Measurements from ENCODE around the gene CLEC1B. TPM values are rescaled to one million over a fixed set of nuclear protein-coding genes. Genes with fewer than 3 reads are reported as not detected.
"Not testable (repeated sequence)": the region's sequence is repeated elsewhere in the genome, so short reads cannot be mapped to it uniquely, and the experiment has no call there.

Gene CLEC1B
- total RNA-seq, 1 experiment from 2014 or later: not detected

GRCh38 chr12:9977916-9978315 is 21.0 kb downstream of the CLEC1B start:
- intact Hi-C loops (cut with micrococcal nuclease): no loop called here
- BruUV-seq (replicated peaks): no TSS peak
- no peak for TF ChIP-seq CTCF (IDR thresholded peaks at IDR 0.05; ENCODE audit: unreplicated experiment)
- Mint-ChIP-seq H3K4me3 (ENCODE audit: unreplicated experiment) (no peak overlapping the region), H3K27ac (ENCODE audit: low read depth, unreplicated experiment) (no peak overlapping the region), H3K27me3 (ENCODE audit: insufficient read depth, unreplicated experiment) (no peaks in the 10 kb centered on the region), H3K9me3 (ENCODE audit: unreplicated experiment) (peaks cover 7% of the 10 kb centered on the region), H3K36me3 (ENCODE audit: insufficient read depth, unreplicated experiment) (no peaks in the 10 kb centered on the region), H3K4me1 (ENCODE audit: insufficient read depth, unreplicated experiment) (no peaks in the 10 kb centered on the region)
- DNase-seq (ENCODE audit: unreplicated experiment): no peak
- CTCF ChIA-PET: interaction anchor here (0.6 to 1.2 kb wide), 5 partner anchors 31 to 1472 kb away, joined by 3 to 5 read pairs (median 3); no protein-coding TSS in a partner anchor
- POLR2A ChIA-PET: interaction anchor here (0.5 kb wide), 1 partner anchor 23 kb away, joined by 3 read pairs; no protein-coding TSS in a partner anchor

- H3K4me3 Mint-ChIP-seq (ENCODE audit: unreplicated experiment); H3K9me3 Mint-ChIP-seq (ENCODE audit: unreplicated experiment); H3K4me1 Mint-ChIP-seq (ENCODE audit: insufficient read depth, unreplicated experiment); DNase-seq (ENCODE audit: unreplicated experiment); H3K27me3 Mint-ChIP-seq (ENCODE audit: insufficient read depth, unreplicated experiment); BruUV-seq (replicated peaks); intact Hi-C loops (cut with micrococcal nuclease); POLR2A ChIA-PET; H3K27ac Mint-ChIP-seq (ENCODE audit: low read depth, unreplicated experiment); CTCF ChIA-PET; H3K36me3 Mint-ChIP-seq (ENCODE audit: insufficient read depth, unreplicated experiment): not testable (repeated sequence)
Observed at GRCh38 chr12:9976626-9977025, 22.3 kb downstream of the CLEC1B start.

GRCh38 chr12:9975614-9976013 is 23.3 kb downstream of the CLEC1B start:
- BruUV-seq (replicated peaks): no TSS peak
- intact Hi-C loops (cut with micrococcal nuclease): no loop called here
- Mint-ChIP-seq H3K4me1 (ENCODE audit: insufficient read depth, unreplicated experiment) (no peaks in the 10 kb centered on the region), H3K27ac (ENCODE audit: low read depth, unreplicated experiment) (no peak overlapping the region), H3K27me3 (ENCODE audit: insufficient read depth, unreplicated experiment) (no peaks in the 10 kb centered on the region), H3K4me3 (ENCODE audit: unreplicated experiment) (no peak overlapping the region), H3K36me3 (ENCODE audit: insufficient read depth, unreplicated experiment) (no peaks in the 10 kb centered on the region), H3K9me3 (ENCODE audit: unreplicated experiment) (peaks cover 7% of the 10 kb centered on the region)
- TF ChIP-seq CTCF (IDR thresholded peaks at IDR 0.05; ENCODE audit: unreplicated experiment): no peak
- no peak for DNase-seq (ENCODE audit: unreplicated experiment)
- CTCF ChIA-PET: no interaction called here
- POLR2A ChIA-PET: no interaction called here

- H3K27me3 Mint-ChIP-seq (ENCODE audit: insufficient read depth, unreplicated experiment); intact Hi-C loops (cut with micrococcal nuclease): not testable (repeated sequence)
Observed at GRCh38 chr12:9974731-9975130, 24.2 kb downstream of the CLEC1B start.

GRCh38 chr12:9973949-9974348 is 25.0 kb downstream of the CLEC1B start:
- ChIA-PET CTCF (no interaction called here), POLR2A (no interaction called here)
- intact Hi-C loops (cut with micrococcal nuclease): no loop called here
- peaks cover 7% of the 10 kb centered on the region for H3K9me3 Mint-ChIP-seq (ENCODE audit: unreplicated experiment)
- no peak overlapping the region for H3K4me3 Mint-ChIP-seq (ENCODE audit: unreplicated experiment)
- H3K4me1 Mint-ChIP-seq (ENCODE audit: insufficient read depth, unreplicated experiment): no peaks in the 10 kb centered on the region
- BruUV-seq (replicated peaks): no TSS peak
- no peak for DNase-seq (ENCODE audit: unreplicated experiment)
- no peaks in the 10 kb centered on the region for H3K27me3 Mint-ChIP-seq (ENCODE audit: insufficient read depth, unreplicated experiment)
- H3K27ac Mint-ChIP-seq (ENCODE audit: low read depth, unreplicated experiment): no peak overlapping the region
- TF ChIP-seq CTCF (IDR thresholded peaks at IDR 0.05; ENCODE audit: unreplicated experiment): no peak
- H3K36me3 Mint-ChIP-seq (ENCODE audit: insufficient read depth, unreplicated experiment): no peaks in the 10 kb centered on the region

More at GRCh38 chr12:9974731-9975130, 24.2 kb downstream of the CLEC1B start:
- DNase-seq (ENCODE audit: unreplicated experiment); CTCF ChIA-PET; H3K9me3 Mint-ChIP-seq (ENCODE audit: unreplicated experiment); POLR2A ChIA-PET; H3K27ac Mint-ChIP-seq (ENCODE audit: low read depth, unreplicated experiment); H3K4me1 Mint-ChIP-seq (ENCODE audit: insufficient read depth, unreplicated experiment); BruUV-seq (replicated peaks); H3K36me3 Mint-ChIP-seq (ENCODE audit: insufficient read depth, unreplicated experiment); H3K4me3 Mint-ChIP-seq (ENCODE audit: unreplicated experiment): not testable (repeated sequence)

Measured in MCF 10A (cell line).